ENCODE results near the gene KDM5A. TPM values are rescaled to one million over a fixed set of nuclear protein-coding genes. Genes with fewer than 3 reads are reported as not detected.

KDM5A gene
- total RNA-seq, 1 donor from 2014 or later: 35.5 TPM

- H3K36me3 ChIP-seq (ENCODE audit: control insufficient read depth, insufficient read depth, low read length): no peaks in the 10 kb centered on the region
- H3K27me3 ChIP-seq (ENCODE audit: control insufficient read depth, insufficient read depth, low read length): peaks cover 9% of the 10 kb centered on the region
- no peak overlapping the region for H3K4me3 ChIP-seq (ENCODE audit: low read depth, low read length)
- TF ChIP-seq CTCF (IDR thresholded peaks at IDR 0.05; ENCODE audit: insufficient read depth, low read length, severe bottlenecking): no peak
- DNase-seq (ENCODE audit: low read depth) (no peak), FAIRE-seq (no peak)
Measured at GRCh38 chr12:256225-256624, 132.9 kb downstream of the KDM5A start.

GRCh38 chr12:254912-255311 lies 134.2 kb downstream of the KDM5A start:
- FAIRE-seq (no peak), DNase-seq (ENCODE audit: low read depth) (no peak)
- no peak for TF ChIP-seq CTCF (IDR thresholded peaks at IDR 0.05; ENCODE audit: insufficient read depth, low read length, severe bottlenecking)
- Histone ChIP-seq H3K4me3 (ENCODE audit: low read depth, low read length) (no peak overlapping the region), H3K27me3 (ENCODE audit: control insufficient read depth, insufficient read depth, low read length) (peaks cover 6% of the 10 kb centered on the region), H3K36me3 (ENCODE audit: control insufficient read depth, insufficient read depth, low read length) (no peaks in the 10 kb centered on the region)

- Histone ChIP-seq H3K36me3 (ENCODE audit: control insufficient read depth, insufficient read depth, low read length) (no peaks in the 10 kb centered on the region), H3K27me3 (ENCODE audit: control insufficient read depth, insufficient read depth, low read length) (peaks cover 5% of the 10 kb centered on the region), H3K4me3 (ENCODE audit: low read depth, low read length) (no peak overlapping the region)
- TF ChIP-seq CTCF (IDR thresholded peaks at IDR 0.05; ENCODE audit: insufficient read depth, low read length, severe bottlenecking): no peak
- FAIRE-seq (no peak), DNase-seq (ENCODE audit: low read depth) (no peak)
Measured at GRCh38 chr12:254039-254438, 135.1 kb downstream of the KDM5A start.

GRCh38 chr12:253116-253831 lies 135.8 kb downstream of the KDM5A start:
- peaks cover 4% of the 10 kb centered on the region for H3K27me3 ChIP-seq (ENCODE audit: control insufficient read depth, insufficient read depth, low read length)
- FAIRE-seq: no peak
- no peak overlapping the region for H3K4me3 ChIP-seq (ENCODE audit: low read depth, low read length)

GRCh38 chr12:252636-253035 lies 136.5 kb downstream of the KDM5A start:
- Histone ChIP-seq H3K36me3 (ENCODE audit: control insufficient read depth, insufficient read depth, low read length) (no peaks in the 10 kb centered on the region), H3K27me3 (ENCODE audit: control insufficient read depth, insufficient read depth, low read length) (peaks cover 1% of the 10 kb centered on the region), H3K4me3 (ENCODE audit: low read depth, low read length) (no peak overlapping the region)
- no peak for FAIRE-seq
- no peak for TF ChIP-seq CTCF (IDR thresholded peaks at IDR 0.05; ENCODE audit: insufficient read depth, low read length, severe bottlenecking)
- DNase-seq (ENCODE audit: low read depth): no peak

More at GRCh38 chr12:253116-253831, 135.8 kb downstream of the KDM5A start:
- TF ChIP-seq CTCF (IDR thresholded peaks at IDR 0.05; ENCODE audit: insufficient read depth, low read length, severe bottlenecking): no peak
- no peaks in the 10 kb centered on the region for H3K36me3 ChIP-seq (ENCODE audit: control insufficient read depth, insufficient read depth, low read length)
- no peak for DNase-seq (ENCODE audit: low read depth)

- H3K4me3 ChIP-seq (ENCODE audit: low read depth, low read length): no peak overlapping the region
- DNase-seq (ENCODE audit: low read depth) (no peak), FAIRE-seq (no peak)
- H3K36me3 ChIP-seq (ENCODE audit: control insufficient read depth, insufficient read depth, low read length): no peaks in the 10 kb centered on the region
- TF ChIP-seq CTCF (IDR thresholded peaks at IDR 0.05; ENCODE audit: insufficient read depth, low read length, severe bottlenecking): no peak
- no peaks in the 10 kb centered on the region for H3K27me3 ChIP-seq (ENCODE audit: control insufficient read depth, insufficient read depth, low read length)
Measured at GRCh38 chr12:247271-247670, 141.8 kb downstream of the KDM5A start.

Measured in bronchial epithelial cell (primary cell).